MM.1S (cell line): ENCODE results near the gene SELENOO.

Experiments
- DNase-seq: peaks from one replicate; pipeline ENCODE4 v3.0.0-alpha.2; 2015
- H2AFZ ChIP-seq: fragments of 300-600 bp; sonication (generic); 2 replicates; pipeline ENCODE4 v1.6.0; 2016; ENCODE audit warnings: antibody characterized with exemption, low read length
- H3F3A ChIP-seq: fragments of 300-600 bp; sonication (generic); 2 replicates; pipeline ENCODE4 v1.6.1; 2016; ENCODE audit warnings: mild to moderate bottlenecking, antibody characterized with exemption, low read length, moderate library complexity, mixed read lengths; ENCODE audit not compliant: insufficient read depth
- H3K27ac ChIP-seq: fragments of 300-600 bp; sonication (generic); 2 replicates; pipeline ENCODE4 v1.5.1; 2016; ENCODE audit warnings: mild to moderate bottlenecking, low read length
- H3K27me3 ChIP-seq: fragments of 300-600 bp; sonication (generic); replicated peaks from 2 replicates; pipeline ENCODE4 v1.6.0; 2016; ENCODE audit warnings: low read length; ENCODE audit not compliant: insufficient read depth
- H3K36me3 ChIP-seq: fragments of 300-600 bp; sonication (generic); replicated peaks from 2 replicates; pipeline ENCODE4 v1.6.1; 2016; ENCODE audit warnings: mild to moderate bottlenecking, low read length, mixed read lengths; ENCODE audit not compliant: insufficient read depth
- H3K4me1 ChIP-seq: fragments of 300-600 bp; sonication (generic); 2 replicates; pipeline ENCODE4 v1.6.1; 2016; ENCODE audit warnings: low read length, mixed read lengths
- H3K4me2 ChIP-seq: fragments of 300-600 bp; sonication (generic); 2 replicates; pipeline ENCODE4 v1.6.0; 2016; ENCODE audit warnings: low read depth, low read length
- H3K4me3 ChIP-seq: fragments of 300-600 bp; sonication (generic); 2 replicates; pipeline ENCODE4 v1.5.1; 2016; ENCODE audit warnings: low read length, mixed read lengths
- H3K79me2 ChIP-seq: fragments of 300-600 bp; sonication (generic); 2 replicates; pipeline ENCODE4 v1.6.1; 2016; ENCODE audit warnings: mixed run types, low read length, mixed read lengths
- H3K9ac ChIP-seq: fragments of 300-600 bp; sonication (generic); 2 replicates; pipeline ENCODE4 v1.6.1; 2016; ENCODE audit warnings: low read length, mixed read lengths
- H3K9me2 ChIP-seq: fragments of 300-600 bp; sonication (generic); replicated peaks from 2 replicates; pipeline ENCODE4 v1.6.1; 2016; ENCODE audit warnings: mild to moderate bottlenecking, low read length, mixed read lengths; ENCODE audit not compliant: insufficient read depth
- H3K9me3 ChIP-seq: fragments of 300-600 bp; sonication (generic); replicated peaks from 2 replicates; pipeline ENCODE4 v1.6.1; 2016; ENCODE audit warnings: mild to moderate bottlenecking, low read length, mixed read lengths; ENCODE audit not compliant: insufficient read depth
- H4K20me1 ChIP-seq: fragments of 300-600 bp; sonication (generic); 2 replicates; pipeline ENCODE4 v1.6.1; 2016; ENCODE audit warnings: mild to moderate bottlenecking, low read length, moderate library complexity, mixed read lengths; ENCODE audit not compliant: insufficient read depth
- CTCF ChIP-seq: fragments of 300-600 bp; sonication (generic); IDR thresholded peaks from 2 replicates; pipeline ENCODE4 v1.5.1; 2016; ENCODE audit warnings: antibody characterized with exemption, low read length, mixed read lengths
- EZH2 ChIP-seq: fragments of 300-600 bp; sonication (generic); optimal IDR thresholded peaks from 2 replicates; pipeline ENCODE3; 2017; ENCODE audit warnings: low read depth, mild to moderate bottlenecking, antibody characterized with exemption, low read length, mixed read lengths
- EZH2phosphoT487 ChIP-seq: fragments of 300-600 bp; sonication (generic); IDR thresholded peaks from 2 replicates; pipeline ENCODE4 v1.6.1; 2018; ENCODE audit warnings: antibody characterized with exemption, low read length

Gene SELENOO

GRCh38 chr22:50219800-50220602 is 19.2 kb downstream of the SELENOO start:
- Histone ChIP-seq H3F3A (no peaks in the 10 kb centered on the region), H3K4me2 (no peak overlapping the region), H3K79me2 (peaks cover 3% of the 10 kb centered on the region), H3K27me3 (no peaks in the 10 kb centered on the region), H2AFZ (no peak overlapping the region), H3K36me3 (no peaks in the 10 kb centered on the region), H3K4me3 (no peak overlapping the region), H3K9me2 (no peaks in the 10 kb centered on the region), H3K27ac (no peak overlapping the region), H3K4me1 (no peaks in the 10 kb centered on the region), H4K20me1 (no peaks in the 10 kb centered on the region), H3K9ac (no peak overlapping the region), H3K9me3 (no peaks in the 10 kb centered on the region)
- DNase-seq, result no peak
- TF ChIP-seq EZH2, result no peak
- no peak for TF ChIP-seq EZH2phosphoT487
- TF ChIP-seq CTCF, result no peak

- DNase-seq, result no peak
- H3K9ac ChIP-seq, result no peak overlapping the region
- no peak overlapping the region for H3K4me3 ChIP-seq
- no peaks in the 10 kb centered on the region for H3K27me3 ChIP-seq
- no peak overlapping the region for H3K27ac ChIP-seq
- H3K9me3 ChIP-seq, result no peaks in the 10 kb centered on the region
- H3K9me2 ChIP-seq, result no peaks in the 10 kb centered on the region
- no peak overlapping the region for H2AFZ ChIP-seq
- no peak overlapping the region for H3K4me2 ChIP-seq
- no peaks in the 10 kb centered on the region for H3F3A ChIP-seq
- no peaks in the 10 kb centered on the region for H3K4me1 ChIP-seq
- no peaks in the 10 kb centered on the region for H3K36me3 ChIP-seq
- H4K20me1 ChIP-seq, result no peaks in the 10 kb centered on the region
- no peak for TF ChIP-seq CTCF
- no peak for TF ChIP-seq EZH2phosphoT487
- no peak for TF ChIP-seq EZH2
- no peaks in the 10 kb centered on the region for H3K79me2 ChIP-seq
Observed at GRCh38 chr22:50220603-50221409, 20.0 kb downstream of the SELENOO start.

- Histone ChIP-seq H3K79me2 (no peaks in the 10 kb centered on the region), H3K27ac (no peak overlapping the region), H3K4me1 (no peaks in the 10 kb centered on the region), H3K36me3 (no peaks in the 10 kb centered on the region), H3K27me3 (no peaks in the 10 kb centered on the region), H3K9me3 (no peaks in the 10 kb centered on the region), H3K9ac (no peak overlapping the region), H3K4me3 (no peak overlapping the region), H3K9me2 (no peaks in the 10 kb centered on the region), H4K20me1 (no peaks in the 10 kb centered on the region), H3K4me2 (no peak overlapping the region), H3F3A (no peaks in the 10 kb centered on the region), H2AFZ (no peak overlapping the region)
- TF ChIP-seq EZH2phosphoT487 (no peak), CTCF (no peak), EZH2 (no peak)
- DNase-seq, result no peak
Observed at GRCh38 chr22:50221410-50222300, 20.8 kb downstream of the SELENOO start.
